ENCODE data around the gene GSTA2.
"Not testable (repeated sequence)": the region's sequence is repeated elsewhere in the genome, so short reads cannot be mapped to it uniquely, and the experiment has no call there.

GSTA2 gene

DNA sequence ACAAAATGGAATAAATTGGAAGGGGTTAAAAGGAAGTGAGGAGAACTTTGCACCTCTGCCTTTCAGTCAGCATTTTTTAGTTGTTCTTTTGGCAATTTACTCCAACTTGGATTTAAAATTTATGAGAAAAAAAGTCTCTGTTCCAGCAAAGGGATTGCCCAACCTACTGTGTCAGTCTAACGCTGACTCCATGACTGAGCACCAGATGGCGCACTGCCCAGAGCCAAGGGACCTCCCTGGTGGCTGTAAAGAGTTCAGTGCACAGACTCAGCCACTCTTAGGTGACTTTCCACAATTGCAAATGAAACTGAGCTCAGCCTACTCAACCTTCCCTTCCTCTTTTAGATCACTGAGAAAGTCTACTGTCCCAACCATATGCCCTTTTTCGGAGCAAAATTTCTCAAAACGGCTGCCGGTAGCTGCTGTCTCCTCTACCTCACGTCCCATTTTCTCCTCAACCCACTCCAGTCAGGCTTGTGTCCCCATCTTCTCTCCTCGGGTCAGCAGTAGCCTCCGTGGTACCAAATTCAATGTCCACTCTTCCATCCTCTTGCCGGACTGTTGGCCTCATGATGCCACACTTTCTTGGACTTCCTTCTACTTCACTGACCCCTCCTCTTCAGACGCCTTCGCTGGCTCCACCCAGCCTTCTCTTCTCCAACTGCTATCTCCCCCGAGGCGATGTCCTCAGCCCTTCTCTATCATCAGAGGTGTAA, 38.7 kb downstream of the GSTA2 start:
- H3K27ac Mint-ChIP-seq: no peak overlapping the region
- no peaks in the 10 kb centered on the region for H3K4me1 Mint-ChIP-seq (ENCODE audit: low read depth)
- no peaks in the 10 kb centered on the region for H3K9me3 Mint-ChIP-seq (ENCODE audit: low read depth)
- no peaks in the 10 kb centered on the region for H3K27me3 Mint-ChIP-seq
- no peak overlapping the region for H3K4me3 Mint-ChIP-seq
- no peaks in the 10 kb centered on the region for H3K36me3 Mint-ChIP-seq

GRCh38 chr6:52724042-52724405, 39.3 kb downstream of the GSTA2 start:
- Mint-ChIP-seq H3K4me3 (no peak overlapping the region), H3K9me3 (ENCODE audit: low read depth) (no peaks in the 10 kb centered on the region), H3K27me3 (no peaks in the 10 kb centered on the region), H3K36me3 (no peaks in the 10 kb centered on the region), H3K27ac (no peak overlapping the region), H3K4me1 (ENCODE audit: low read depth) (no peaks in the 10 kb centered on the region)

GRCh38 chr6:52720321-52720720, 43.0 kb downstream of the GSTA2 start:
- Mint-ChIP-seq H3K9me3 (ENCODE audit: low read depth) (no peaks in the 10 kb centered on the region), H3K4me3 (no peak overlapping the region), H3K27ac (no peak overlapping the region)

DNA sequence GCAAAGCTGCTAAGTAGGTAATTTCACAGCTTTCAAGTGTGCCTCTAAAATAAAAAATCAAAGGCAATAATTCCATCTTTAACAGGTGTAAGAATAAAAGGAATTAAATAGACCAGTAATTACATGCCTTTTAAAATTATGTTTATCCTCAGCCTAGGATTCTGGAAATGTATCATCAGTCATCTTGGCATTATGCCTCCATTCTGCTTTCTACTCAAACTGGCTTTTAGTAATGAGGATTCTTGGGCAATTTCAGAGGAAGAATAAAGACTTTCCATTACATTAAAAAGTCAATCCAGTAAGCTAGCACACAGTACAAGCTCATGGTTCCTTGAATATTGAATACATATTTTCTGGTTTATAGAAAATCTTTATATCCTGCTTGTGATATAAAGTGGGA, 44.7 kb downstream of the GSTA2 start:
- H3K27me3 Mint-ChIP-seq: no peaks in the 10 kb centered on the region
- H3K4me1 Mint-ChIP-seq (ENCODE audit: low read depth): no peaks in the 10 kb centered on the region
- H3K4me3 Mint-ChIP-seq: no peak overlapping the region
- no peaks in the 10 kb centered on the region for H3K36me3 Mint-ChIP-seq
- H3K9me3 Mint-ChIP-seq (ENCODE audit: low read depth): no peaks in the 10 kb centered on the region
- H3K27ac Mint-ChIP-seq: no peak overlapping the region

More at GRCh38 chr6:52720321-52720720, 43.0 kb downstream of the GSTA2 start:
- Mint-ChIP-seq H3K36me3 (no peaks in the 10 kb centered on the region), H3K27me3 (no peaks in the 10 kb centered on the region), H3K4me1 (ENCODE audit: low read depth) (no peaks in the 10 kb centered on the region)

GRCh38 chr6:52714761-52715160, 48.5 kb downstream of the GSTA2 start:
- not testable (repeated sequence) for H3K27me3 Mint-ChIP-seq; H3K27ac Mint-ChIP-seq; H3K36me3 Mint-ChIP-seq; H3K9me3 Mint-ChIP-seq (ENCODE audit: low read depth); H3K4me3 Mint-ChIP-seq; H3K4me1 Mint-ChIP-seq (ENCODE audit: low read depth)

- Mint-ChIP-seq H3K27ac (no peak overlapping the region), H3K36me3 (no peaks in the 10 kb centered on the region), H3K4me1 (ENCODE audit: low read depth) (no peaks in the 10 kb centered on the region), H3K9me3 (ENCODE audit: low read depth) (peaks cover 4% of the 10 kb centered on the region), H3K27me3 (no peaks in the 10 kb centered on the region), H3K4me3 (no peak overlapping the region)
These were observed 51.1 kb downstream of the GSTA2 start for GRCh38 chr6:52712136-52712535.

DNA sequence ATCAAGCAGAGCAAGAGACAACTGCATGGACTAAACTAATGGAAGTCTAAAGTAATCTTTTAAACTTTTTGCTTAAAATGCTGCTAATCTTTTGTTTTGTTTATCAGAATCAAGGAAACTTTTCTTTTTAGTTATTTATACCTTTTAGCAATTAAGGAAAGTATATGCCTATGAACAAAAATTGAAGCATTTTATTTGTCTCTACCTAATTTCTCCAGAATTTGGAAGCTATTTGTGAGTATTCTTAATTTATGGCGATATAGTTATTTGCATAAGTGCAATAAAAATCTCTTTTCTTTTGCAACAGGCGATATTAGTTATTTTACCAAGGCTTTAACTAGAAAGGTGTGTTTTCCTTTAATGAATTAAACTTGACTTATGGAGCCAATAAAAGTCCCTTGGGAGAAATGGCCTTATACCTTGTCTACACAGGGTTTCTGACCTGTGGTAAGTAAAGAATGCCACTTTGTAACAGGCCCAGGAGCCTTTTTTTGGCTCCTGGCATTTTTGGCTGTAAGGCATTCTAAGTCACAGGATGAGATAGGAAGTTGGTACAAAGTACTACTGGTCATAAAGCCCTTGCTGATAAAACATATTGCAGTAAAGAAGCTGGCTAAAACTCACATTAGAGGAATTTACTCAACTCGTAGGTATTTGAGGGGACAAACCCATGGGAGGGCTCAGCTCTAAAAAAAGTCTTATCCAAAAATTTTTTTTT, 55.2 kb downstream of the GSTA2 start:
- peaks cover 2% of the 10 kb centered on the region for H3K36me3 Mint-ChIP-seq

GRCh38 chr6:52706001-52706400, 57.3 kb downstream of the GSTA2 start:
- Mint-ChIP-seq H3K27me3 (peaks cover 11% of the 10 kb centered on the region), H3K27ac (no peak overlapping the region), H3K4me3 (no peak overlapping the region), H3K36me3 (peaks cover 2% of the 10 kb centered on the region), H3K9me3 (ENCODE audit: low read depth) (peaks cover 4% of the 10 kb centered on the region), H3K4me1 (ENCODE audit: low read depth) (no peaks in the 10 kb centered on the region)

More for the DNA sequence above, 55.2 kb downstream of the GSTA2 start:
- Mint-ChIP-seq H3K27me3 (peaks cover 5% of the 10 kb centered on the region), H3K27ac (no peak overlapping the region), H3K4me1 (ENCODE audit: low read depth) (no peaks in the 10 kb centered on the region), H3K4me3 (no peak overlapping the region), H3K9me3 (ENCODE audit: low read depth) (peaks cover 4% of the 10 kb centered on the region)

DNA sequence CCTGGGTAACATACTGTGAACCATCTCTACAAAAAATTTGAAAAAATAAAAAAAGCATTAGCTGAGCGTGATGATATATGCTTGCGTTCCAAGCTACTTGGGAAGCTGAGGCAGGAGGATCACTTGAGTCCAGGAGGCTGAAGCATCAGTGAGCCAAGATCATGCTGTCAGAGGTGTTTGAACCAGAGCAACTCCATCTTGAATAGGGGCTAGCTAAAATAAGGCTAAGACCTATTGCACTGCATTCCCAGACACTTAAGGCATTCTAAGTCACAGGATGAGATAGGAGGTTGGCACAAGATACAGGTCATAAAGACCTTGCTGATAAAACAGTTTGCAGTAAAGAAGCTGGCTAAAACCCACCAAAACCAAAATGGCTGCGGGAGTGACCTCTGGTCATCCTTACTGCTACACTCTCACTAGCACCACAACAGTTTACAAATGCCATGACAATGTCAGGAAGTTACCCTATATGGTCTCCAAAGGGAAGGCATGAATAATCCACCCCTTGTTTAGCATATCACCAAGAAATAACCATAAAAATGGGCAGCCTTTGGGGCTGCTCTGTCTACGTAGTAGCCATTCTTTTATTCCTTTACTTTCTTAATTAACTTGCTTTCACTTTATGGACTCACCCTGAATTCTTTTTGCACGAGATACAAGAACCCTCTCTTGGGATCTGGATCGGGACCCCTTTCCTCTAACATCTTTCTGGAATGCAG, 58.3 kb downstream of the GSTA2 start:
- not testable (repeated sequence) for H3K4me3 Mint-ChIP-seq; H3K27ac Mint-ChIP-seq; H3K4me1 Mint-ChIP-seq (ENCODE audit: low read depth); H3K36me3 Mint-ChIP-seq; H3K9me3 Mint-ChIP-seq (ENCODE audit: low read depth)
- H3K27me3 Mint-ChIP-seq: peaks cover 13% of the 10 kb centered on the region

- Mint-ChIP-seq H3K4me1 (ENCODE audit: low read depth) (no peaks in the 10 kb centered on the region), H3K4me3 (no peak overlapping the region), H3K36me3 (peaks cover 2% of the 10 kb centered on the region), H3K9me3 (ENCODE audit: low read depth) (peaks cover 4% of the 10 kb centered on the region), H3K27ac (no peak overlapping the region), H3K27me3 (peaks cover 13% of the 10 kb centered on the region)
These were observed 59.2 kb downstream of the GSTA2 start for GRCh38 chr6:52704060-52704459.
